Superior temporal gyrus (tissue), 1 donor: ENCODE measurements around the gene DHX58.
A peak's percentile ranks its signal among the peaks of the same experiment; 100 is the strongest.
"Not testable (repeated sequence)": the region's sequence is repeated elsewhere in the genome, so short reads cannot be mapped to it uniquely, and the experiment has no call there.

Experiments
- DNase-seq: peaks from one replicate; pipeline ENCODE4 v3.0.0-alpha.2; 2016; ENCODE audit errors: extremely low spot score

DHX58 gene

DNA sequence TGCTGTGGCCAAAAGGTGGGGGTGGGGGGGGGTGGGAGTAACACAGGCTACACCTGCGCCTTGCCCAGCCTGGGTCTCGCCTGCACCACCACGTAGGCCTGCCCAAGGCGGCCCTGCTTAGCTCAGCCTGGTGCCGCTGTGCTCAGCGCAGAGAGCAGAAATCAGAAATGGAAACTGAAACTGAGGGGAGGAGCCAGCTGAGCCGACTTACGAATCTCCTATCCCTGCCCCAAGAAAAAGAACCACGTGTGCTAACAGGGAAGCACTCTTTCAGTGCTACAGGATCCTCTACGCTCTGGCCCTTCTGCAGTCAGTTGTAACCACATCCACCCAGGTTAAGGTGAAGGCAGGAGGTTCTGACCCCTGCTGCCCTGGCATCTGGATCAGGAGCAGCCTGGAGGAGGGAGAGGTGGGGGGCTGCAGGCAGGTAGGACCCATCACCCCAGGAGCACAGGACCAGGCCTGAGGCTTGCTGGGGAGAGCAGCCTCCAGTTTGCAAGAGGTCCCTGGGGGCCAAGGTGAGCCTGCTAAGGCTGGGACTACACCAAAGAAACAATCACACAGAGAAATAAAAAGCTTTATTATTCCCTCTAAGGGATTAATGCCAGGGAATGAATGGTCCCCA lies at the start of gene DHX58:
TSS of gene DHX58 (minus strand) at position 163 of the 625 bp plus-strand sequence. CDS start 822 bp downstream, outside the sequence.
- DNase-seq, result peak; percentile 84

GRCh38 chr17:42160531-42160910 lies 48.0 kb upstream of the DHX58 start:
- DNase-seq, result no peak

- DNase-seq, result no peak
Observed at GRCh38 chr17:42159796-42160530, 47.4 kb upstream of the DHX58 start.

GRCh38 chr17:42155614-42156045 lies 43.1 kb upstream of the DHX58 start:
- no peak for DNase-seq

DNA sequence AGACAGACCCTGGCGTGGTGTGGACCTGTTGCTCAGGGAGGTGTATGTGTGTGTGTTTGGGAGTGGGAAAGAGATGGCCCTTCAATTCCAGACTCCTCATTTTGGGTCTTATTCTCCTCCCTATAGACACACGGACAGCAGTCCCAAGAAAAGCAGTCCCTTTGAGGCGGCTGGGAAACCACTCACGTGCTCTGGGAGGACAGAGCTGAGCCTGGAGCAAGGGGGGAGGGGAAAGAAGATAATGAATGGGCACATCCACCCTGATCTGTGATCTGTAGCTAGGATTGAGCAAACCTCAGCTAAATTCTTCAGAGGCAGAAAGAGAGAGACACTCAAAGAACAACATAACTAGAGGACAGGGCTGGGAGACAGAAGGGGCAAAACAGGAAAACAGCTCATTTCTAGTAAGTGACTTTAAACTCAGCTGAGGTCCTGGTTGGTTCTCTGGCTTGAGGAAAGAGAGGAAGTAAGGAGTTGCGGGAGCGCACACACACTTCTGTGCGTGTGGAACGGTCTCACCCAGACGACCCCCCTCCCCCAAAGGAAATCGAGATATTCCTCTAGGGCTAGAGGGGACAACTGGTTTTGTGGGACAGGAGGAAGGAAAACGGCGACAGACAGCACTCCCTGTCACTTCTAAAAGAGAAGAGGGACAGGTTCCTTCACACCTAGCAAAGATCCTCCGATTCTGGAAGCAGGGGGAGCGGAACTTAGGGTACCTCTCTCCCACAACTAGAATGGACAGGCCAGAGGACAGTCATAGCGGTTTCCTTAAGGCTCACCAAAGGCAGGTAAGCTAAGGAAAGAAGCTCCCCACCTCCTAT lies 41.6 kb upstream of the DHX58 start:
- no peak for DNase-seq

DNA sequence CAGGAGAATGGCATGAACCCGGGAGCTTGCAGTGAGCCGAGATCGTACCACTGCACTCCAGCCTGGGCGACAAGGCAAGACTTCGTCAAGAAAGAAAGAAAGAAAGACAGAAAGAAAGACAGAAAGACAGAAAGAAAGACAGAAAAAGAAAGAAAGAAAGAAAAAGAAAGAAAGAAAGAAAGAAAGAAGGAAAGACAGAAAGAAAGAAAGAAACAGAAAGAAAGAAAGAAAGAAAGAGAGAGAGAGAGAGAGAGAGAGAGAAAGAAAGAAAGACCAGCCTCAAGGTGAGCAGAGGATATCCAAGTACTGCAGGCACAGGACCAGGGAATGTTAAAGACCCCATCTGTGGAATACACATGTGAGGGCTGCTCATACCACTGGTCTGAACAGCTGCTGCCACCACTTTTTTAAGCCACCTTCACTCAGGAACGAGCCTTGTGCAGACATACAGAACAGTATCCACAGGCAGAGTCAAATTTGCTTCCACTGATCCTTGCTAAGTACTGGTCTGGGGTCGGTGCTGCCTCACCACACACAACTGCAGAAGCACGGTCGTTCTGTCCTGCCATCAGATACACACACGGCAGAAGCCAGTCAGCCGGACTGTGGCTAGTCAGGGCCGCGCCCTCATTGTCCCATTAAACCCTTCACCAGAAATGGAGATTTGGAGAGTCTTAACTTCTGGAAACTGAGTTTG lies 34.5 kb upstream of the DHX58 start:
- no peak for DNase-seq

- not testable (repeated sequence) for DNase-seq
Observed at GRCh38 chr17:42143138-42143537, 30.6 kb upstream of the DHX58 start.

GRCh38 chr17:42142371-42142896 lies 29.9 kb upstream of the DHX58 start:
- no peak for DNase-seq

GRCh38 chr17:42141382-42141781 lies 28.9 kb upstream of the DHX58 start:
- no peak for DNase-seq

DNA sequence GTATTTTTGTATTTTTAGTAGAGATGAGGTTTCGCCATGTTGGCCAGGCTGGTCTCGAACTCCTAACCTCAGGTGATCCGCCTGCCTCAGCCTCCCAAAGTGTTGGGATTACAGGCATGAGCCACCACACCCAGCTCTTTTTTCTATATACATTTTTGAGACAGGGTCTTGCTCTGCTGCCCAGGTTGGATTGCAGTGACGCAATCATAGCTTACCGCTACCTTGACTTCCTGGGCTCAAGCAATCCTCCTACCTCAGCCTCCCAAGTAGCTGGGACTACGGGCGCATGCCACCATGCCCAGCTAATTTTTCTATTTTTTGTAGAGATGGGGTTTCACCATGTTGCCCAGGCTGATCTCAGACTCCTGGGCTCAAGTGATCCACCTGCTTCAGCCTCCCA lies 28.2 kb upstream of the DHX58 start:
- DNase-seq, result not testable (repeated sequence)

- DNase-seq, result no peak
Observed at GRCh38 chr17:42138749-42139492, 26.4 kb upstream of the DHX58 start.

DNA sequence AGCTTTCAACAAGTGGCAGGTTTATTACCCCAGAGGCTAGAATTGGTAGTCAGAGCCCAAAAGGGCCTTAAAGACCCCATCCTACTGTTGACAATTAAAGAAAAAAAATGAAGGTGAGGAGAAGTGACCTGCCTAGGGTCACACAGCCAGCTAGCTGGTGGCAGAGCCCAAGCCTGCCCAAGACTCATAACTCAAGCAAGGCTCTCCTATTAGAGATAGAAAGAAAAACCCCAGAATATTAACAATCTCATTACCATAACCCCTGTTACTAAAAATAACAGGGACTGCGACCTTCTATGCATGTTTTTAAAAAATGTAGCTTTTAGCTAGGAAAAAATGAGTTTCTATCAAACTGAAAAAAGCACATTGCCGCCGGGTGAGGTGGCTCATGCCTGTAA lies 24.1 kb upstream of the DHX58 start:
- no peak for DNase-seq

GRCh38 chr17:42135664-42136653 lies 23.4 kb upstream of the DHX58 start:
- DNase-seq, result no peak

- DNase-seq, result no peak
Observed at GRCh38 chr17:42135151-42135550, 22.6 kb upstream of the DHX58 start.

- no peak for DNase-seq
Observed at GRCh38 chr17:42133461-42134041, 21.0 kb upstream of the DHX58 start.

GRCh38 chr17:42132941-42133340 lies 20.4 kb upstream of the DHX58 start:
- DNase-seq, result peak; percentile 85

- no peak for DNase-seq
Observed at GRCh38 chr17:42131981-42132432, 19.5 kb upstream of the DHX58 start.

DNA sequence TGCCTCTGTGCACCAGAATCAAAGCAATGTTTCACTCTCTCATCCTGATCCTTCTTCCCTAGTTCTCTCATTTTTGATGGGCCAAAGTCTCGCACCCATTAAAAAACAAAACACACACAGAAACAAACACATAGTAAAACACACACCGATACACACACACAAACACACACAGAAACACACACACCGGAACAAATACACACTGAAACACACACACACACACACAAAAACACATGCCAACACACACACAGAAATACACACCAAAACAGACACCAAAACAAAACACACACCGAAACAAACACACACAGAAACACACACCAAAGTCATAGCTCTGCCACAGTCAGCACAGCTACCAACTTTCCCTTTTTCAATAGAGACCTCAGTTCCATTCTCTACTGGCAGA lies 18.7 kb upstream of the DHX58 start:
- DNase-seq, result no peak

DNA sequence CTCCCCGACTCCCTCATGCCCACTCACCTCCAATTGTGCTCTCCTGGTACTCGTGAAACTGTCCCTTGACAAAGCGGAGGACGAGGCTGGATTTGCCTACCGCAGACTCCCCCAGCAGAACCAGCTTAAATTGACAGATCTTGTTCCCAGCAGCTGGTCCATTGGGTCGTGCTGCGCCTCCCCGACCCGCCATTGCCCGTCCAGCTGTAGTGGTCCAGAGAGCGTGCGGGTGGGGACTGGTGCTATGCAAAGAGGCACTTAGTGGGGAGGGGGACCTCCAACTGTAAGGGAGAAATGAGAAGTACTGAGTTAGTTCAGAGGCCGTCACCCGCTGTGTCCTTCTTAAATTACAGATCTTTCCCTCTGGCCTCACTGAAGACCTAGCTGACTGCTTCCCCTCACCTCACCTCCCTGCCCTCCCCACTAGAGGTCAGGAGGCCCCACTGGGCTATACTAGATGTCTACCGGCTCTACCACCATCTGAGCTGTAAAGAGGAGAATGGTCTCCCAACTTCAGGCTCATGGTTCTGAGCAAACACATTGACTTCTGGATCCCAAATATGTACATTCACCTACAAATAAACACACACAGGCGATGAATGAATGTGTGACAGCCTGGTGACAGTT lies 17.9 kb upstream of the DHX58 start:
- DNase-seq, result no peak
